Measurements from ENCODE around the gene SLC26A1.

Gene SLC26A1

DNA sequence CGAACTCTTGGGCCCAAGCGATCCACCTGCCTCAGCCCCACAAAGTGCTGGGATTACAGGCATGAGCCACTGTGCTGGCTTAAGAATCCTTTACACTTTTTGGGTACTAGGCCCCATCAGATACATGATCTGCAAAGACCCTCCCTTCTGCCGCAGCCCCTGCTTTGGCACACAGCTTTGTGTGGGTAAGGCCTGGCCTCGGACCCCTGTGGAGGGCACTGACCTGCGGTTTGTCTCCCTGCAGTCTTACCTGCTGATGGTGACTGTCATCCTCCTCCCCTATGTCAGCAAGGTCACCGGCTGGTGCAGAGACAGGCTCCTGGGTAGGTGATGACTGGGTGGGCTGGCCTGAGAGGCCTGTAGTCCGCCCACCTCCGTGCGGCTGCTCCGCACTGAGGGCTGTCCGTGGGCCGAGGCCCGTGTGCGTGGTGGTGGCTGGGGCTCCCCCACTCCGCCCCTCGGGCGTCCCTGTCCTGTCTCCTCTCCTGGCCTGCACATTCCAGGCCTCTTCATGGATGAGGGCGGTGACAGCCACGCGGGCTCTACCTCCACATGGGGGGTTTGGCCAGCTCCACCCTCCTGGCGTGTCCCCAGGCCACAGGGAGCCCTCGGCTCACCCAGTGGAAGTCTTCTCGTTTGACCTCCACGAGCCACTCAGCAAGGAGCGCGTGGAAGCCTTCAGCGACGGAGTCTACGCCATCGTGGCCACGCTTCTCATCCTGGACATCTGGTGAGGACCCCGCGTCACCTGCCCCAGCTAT, 37.9 kb downstream of the SLC26A1 start:
- no peak overlapping the region for H3K27ac ChIP-seq (ENCODE audit: low read length)
- H3K27me3 ChIP-seq (ENCODE audit: control insufficient read depth in 1 of 2, insufficient read depth in 2 of 2, low read length in 2 of 2): no peaks in the 10 kb centered on the region
- no peaks in the 10 kb centered on the region for H3K4me1 ChIP-seq (ENCODE audit: control insufficient read depth, insufficient read depth, low read length)
- no peaks in the 10 kb centered on the region for H3K9me3 ChIP-seq (ENCODE audit: control insufficient read depth in 2 of 2, low read length in 2 of 2)
- no peak overlapping the region for H3K4me3 ChIP-seq (ENCODE audit: low read length in 2 of 2)
- H3K36me3 ChIP-seq (ENCODE audit: control insufficient read depth in 2 of 2, insufficient read depth in 2 of 2, low read length in 2 of 2): peaks cover 0 to 15% of the 10 kb centered on the region in 2 donors
- no peak overlapping the region for H3K9ac ChIP-seq (ENCODE audit: low read length in 2 of 2)

GRCh38 chr4:954211-955020, 38.8 kb downstream of the SLC26A1 start:
- Histone ChIP-seq H3K9me3 (ENCODE audit: control insufficient read depth in 2 of 2, low read length in 2 of 2) (no peaks in the 10 kb centered on the region), H3K4me1 (ENCODE audit: control insufficient read depth, insufficient read depth, low read length) (no peaks in the 10 kb centered on the region), H3K36me3 (ENCODE audit: control insufficient read depth in 2 of 2, insufficient read depth in 2 of 2, low read length in 2 of 2) (peaks cover 0 to 15% of the 10 kb centered on the region in 2 donors), H3K9ac (ENCODE audit: low read length in 2 of 2) (no peak overlapping the region), H3K4me3 (ENCODE audit: low read length in 2 of 2) (no peak overlapping the region), H3K27me3 (ENCODE audit: control insufficient read depth in 1 of 2, insufficient read depth in 2 of 2, low read length in 2 of 2) (no peaks in the 10 kb centered on the region), H3K27ac (ENCODE audit: low read length) (no peak overlapping the region)

DNA sequence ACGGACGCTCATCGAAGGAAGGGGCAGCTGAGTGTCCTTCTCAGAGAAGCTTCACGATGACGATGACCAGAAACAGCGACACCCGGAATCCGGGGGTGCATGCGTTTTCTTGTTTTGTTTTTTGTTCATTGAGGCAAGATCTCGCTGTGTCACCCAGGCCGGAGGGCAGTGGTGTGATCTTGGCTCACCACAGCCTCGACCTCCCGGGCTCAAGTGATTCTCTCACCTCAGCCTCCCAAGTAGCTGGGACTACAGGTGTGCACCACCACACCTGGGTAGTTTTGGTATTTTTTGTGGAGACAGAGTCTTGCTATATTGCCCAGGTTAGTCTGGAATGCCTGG, 39.7 kb downstream of the SLC26A1 start:
- Histone ChIP-seq H3K9me3 (ENCODE audit: control insufficient read depth in 2 of 2, low read length in 2 of 2) (no peaks in the 10 kb centered on the region), H3K4me1 (ENCODE audit: control insufficient read depth, insufficient read depth, low read length) (no peaks in the 10 kb centered on the region), H3K4me3 (ENCODE audit: low read length in 2 of 2) (no peak overlapping the region), H3K27me3 (ENCODE audit: control insufficient read depth in 1 of 2, insufficient read depth in 2 of 2, low read length in 2 of 2) (no peaks in the 10 kb centered on the region), H3K27ac (ENCODE audit: low read length) (no peak overlapping the region), H3K36me3 (ENCODE audit: control insufficient read depth in 2 of 2, insufficient read depth in 2 of 2, low read length in 2 of 2) (peaks cover 0 to 15% of the 10 kb centered on the region in 2 donors), H3K9ac (ENCODE audit: low read length in 2 of 2) (no peak overlapping the region)

DNA sequence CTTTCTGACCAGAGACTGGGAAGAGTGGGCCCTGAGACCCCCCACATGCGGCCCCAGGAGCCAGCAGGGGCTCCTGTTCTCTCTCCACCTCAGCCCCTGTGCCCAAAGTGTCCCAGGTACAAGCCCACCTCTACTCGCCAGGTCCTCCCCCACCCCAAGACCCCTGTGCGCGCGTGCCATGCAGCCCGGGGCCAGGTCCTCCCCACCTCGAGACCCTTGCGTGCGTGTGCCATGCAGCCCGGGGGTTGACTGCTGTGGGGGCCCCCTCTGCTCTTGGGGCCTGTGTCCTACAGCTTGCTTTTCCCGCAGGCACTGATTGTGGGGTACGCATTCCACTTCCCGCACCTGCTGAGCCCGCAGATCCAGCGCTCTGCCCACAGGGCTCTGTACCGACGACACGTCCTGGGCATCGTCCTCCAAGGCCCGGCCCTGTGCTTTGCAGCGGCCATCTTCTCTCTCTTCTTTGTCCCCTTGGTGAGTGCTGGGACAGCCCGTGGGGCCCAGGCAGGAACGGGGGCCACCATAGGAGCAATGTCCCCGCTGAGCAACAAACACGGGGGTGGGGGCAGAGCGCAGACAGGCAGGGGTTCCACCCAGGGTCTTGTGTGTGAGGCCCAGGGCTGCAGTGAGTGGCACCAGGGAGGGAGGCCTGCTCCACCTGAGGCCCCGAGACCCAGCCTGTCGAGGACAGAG, 40.2 kb downstream of the SLC26A1 start:
- Histone ChIP-seq H3K4me1 (ENCODE audit: control insufficient read depth, insufficient read depth, low read length) (no peaks in the 10 kb centered on the region), H3K27me3 (ENCODE audit: control insufficient read depth in 1 of 2, insufficient read depth in 2 of 2, low read length in 2 of 2) (no peaks in the 10 kb centered on the region), H3K9me3 (ENCODE audit: control insufficient read depth in 2 of 2, low read length in 2 of 2) (no peaks in the 10 kb centered on the region), H3K9ac (ENCODE audit: low read length in 2 of 2) (no peak overlapping the region), H3K27ac (ENCODE audit: low read length) (no peak overlapping the region), H3K4me3 (ENCODE audit: low read length in 2 of 2) (no peak overlapping the region), H3K36me3 (ENCODE audit: control insufficient read depth in 2 of 2, insufficient read depth in 2 of 2, low read length in 2 of 2) (peaks cover 0 to 15% of the 10 kb centered on the region in 2 donors)

DNA sequence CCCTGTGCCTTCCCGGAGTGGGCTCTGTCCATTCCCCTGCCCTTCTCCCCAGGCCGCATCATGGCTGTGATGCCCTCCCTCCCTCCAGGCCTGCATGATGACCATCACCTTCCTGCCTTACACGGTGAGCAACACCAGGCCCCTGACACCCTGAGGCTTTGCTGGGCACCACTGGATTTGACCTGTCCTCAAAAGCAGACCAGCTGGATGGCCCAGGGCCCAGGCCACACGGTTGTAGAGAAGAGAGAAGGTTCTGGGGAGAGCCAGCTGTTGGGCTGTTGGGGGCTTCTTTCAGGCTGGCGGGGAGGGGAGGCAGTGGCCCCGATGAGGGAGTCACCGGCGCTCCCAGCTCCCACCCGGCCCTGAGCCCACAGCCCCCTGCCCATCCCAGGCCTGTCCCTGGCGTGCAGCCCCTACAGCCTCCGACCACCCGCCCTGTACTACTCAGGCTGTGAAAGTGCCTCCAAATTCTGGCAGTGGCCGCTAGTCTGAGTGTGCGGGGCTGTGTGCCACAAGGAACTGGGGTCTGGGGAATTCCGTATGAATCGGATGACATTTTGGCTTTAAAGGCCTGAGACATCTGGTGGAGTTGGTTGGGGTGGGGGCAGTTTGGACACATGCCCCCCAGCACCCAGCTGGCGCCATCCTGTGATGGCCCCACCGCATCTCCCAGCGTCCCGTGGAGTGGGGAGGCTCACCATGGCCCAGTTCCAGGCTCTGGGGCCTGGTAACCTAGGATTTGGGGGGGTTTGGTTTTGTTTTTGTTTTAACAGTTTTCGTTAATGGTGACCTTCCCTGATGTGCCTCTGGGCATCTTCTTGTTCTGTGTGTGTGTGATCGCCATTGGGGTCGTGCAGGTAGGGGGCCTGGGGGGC, 41.4 kb downstream of the SLC26A1 start:
- Histone ChIP-seq H3K9ac (ENCODE audit: low read length in 2 of 2) (no peak overlapping the region), H3K9me3 (ENCODE audit: control insufficient read depth in 2 of 2, low read length in 2 of 2) (no peaks in the 10 kb centered on the region), H3K27me3 (ENCODE audit: control insufficient read depth in 1 of 2, insufficient read depth in 2 of 2, low read length in 2 of 2) (no peaks in the 10 kb centered on the region), H3K4me3 (ENCODE audit: low read length in 2 of 2) (no peak overlapping the region), H3K27ac (ENCODE audit: low read length) (no peak overlapping the region), H3K4me1 (ENCODE audit: control insufficient read depth, insufficient read depth, low read length) (no peaks in the 10 kb centered on the region), H3K36me3 (ENCODE audit: control insufficient read depth in 2 of 2, insufficient read depth in 2 of 2, low read length in 2 of 2) (peaks cover 0 to 15% of the 10 kb centered on the region in 2 donors)

- Histone ChIP-seq H3K36me3 (ENCODE audit: control insufficient read depth in 2 of 2, insufficient read depth in 2 of 2, low read length in 2 of 2) (peaks cover 0 to 15% of the 10 kb centered on the region in 2 donors), H3K9me3 (ENCODE audit: control insufficient read depth in 2 of 2, low read length in 2 of 2) (no peaks in the 10 kb centered on the region), H3K9ac (ENCODE audit: low read length in 2 of 2) (no peak overlapping the region), H3K27ac (ENCODE audit: low read length) (no peak overlapping the region), H3K4me3 (ENCODE audit: low read length in 2 of 2) (no peak overlapping the region), H3K27me3 (ENCODE audit: control insufficient read depth in 1 of 2, insufficient read depth in 2 of 2, low read length in 2 of 2) (no peaks in the 10 kb centered on the region), H3K4me1 (ENCODE audit: control insufficient read depth, insufficient read depth, low read length) (no peaks in the 10 kb centered on the region)
These were observed 42.0 kb downstream of the SLC26A1 start for GRCh38 chr4:951186-951585.

DNA sequence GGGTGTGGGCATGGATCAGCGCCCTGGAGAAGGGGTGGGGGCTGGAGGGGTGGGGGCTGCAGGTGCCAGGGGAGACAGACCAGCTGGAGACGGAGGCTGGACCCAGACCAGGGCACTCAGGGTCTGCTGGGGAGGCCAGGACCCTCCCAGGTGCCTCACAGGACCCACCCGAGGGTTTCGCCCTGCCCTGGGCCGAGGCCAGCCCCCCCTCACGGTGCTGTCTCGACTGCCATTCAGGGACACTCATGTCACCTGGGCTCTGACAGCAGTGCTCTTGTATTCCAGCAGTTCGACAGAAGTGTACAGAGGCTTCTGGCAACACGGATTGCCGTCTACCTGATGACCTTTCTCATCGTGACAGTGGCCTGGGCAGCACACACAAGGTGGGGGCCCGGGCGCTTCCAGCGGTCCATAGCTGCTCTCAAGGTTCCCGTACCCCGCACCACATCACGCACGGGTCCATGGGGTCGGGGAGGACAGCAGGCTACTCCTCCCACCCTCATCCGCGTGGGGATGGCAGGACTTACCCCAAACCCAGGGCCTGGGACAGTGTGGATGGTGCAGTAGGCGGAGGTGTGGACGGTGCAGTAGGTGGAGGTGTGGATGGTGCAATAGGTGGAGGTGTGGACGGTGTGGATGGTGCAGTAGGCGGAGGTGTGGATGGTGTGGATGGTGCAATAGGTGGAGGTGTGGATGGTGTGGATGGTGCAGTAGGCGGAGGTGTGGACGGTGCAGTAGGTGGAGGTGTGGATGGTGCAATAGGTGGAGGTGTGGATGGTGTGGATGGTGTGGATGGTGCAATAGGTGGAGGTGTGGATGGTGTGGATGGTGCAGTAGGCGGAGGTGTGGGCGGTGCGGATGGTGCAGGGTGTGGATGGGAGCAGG, 42.8 kb downstream of the SLC26A1 start:
- H3K27ac ChIP-seq (ENCODE audit: low read length): no peak overlapping the region
- H3K9me3 ChIP-seq (ENCODE audit: control insufficient read depth in 2 of 2, low read length in 2 of 2): no peaks in the 10 kb centered on the region
- H3K27me3 ChIP-seq (ENCODE audit: control insufficient read depth in 1 of 2, insufficient read depth in 2 of 2, low read length in 2 of 2): no peaks in the 10 kb centered on the region
- no peaks in the 10 kb centered on the region for H3K4me1 ChIP-seq (ENCODE audit: control insufficient read depth, insufficient read depth, low read length)
- H3K9ac ChIP-seq (ENCODE audit: low read length in 2 of 2): no peak overlapping the region
- peaks cover 0 to 13% of the 10 kb centered on the region in 2 donors for H3K36me3 ChIP-seq (ENCODE audit: control insufficient read depth in 2 of 2, insufficient read depth in 2 of 2, low read length in 2 of 2)
- H3K4me3 ChIP-seq (ENCODE audit: low read length in 2 of 2): no peak overlapping the region

DNA sequence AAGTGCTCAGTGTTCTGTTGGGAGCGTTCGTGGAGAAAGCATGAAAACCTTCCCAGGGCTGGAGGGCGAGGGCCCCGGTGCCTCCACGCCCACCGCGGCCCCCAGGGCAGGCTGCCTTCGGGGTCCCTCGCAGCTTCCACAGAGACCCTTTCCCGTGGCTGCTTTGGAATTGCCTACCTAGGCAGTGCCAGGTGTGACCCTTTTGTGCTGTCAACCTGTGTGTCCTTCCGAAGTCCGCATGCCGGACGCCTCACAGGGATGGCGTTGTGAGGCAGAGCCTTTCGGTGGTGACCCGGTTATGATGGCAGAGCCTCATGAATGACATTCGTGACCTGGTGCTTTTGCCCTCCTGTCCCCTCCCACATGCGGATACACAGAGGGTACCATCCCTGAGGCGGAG, 43.5 kb downstream of the SLC26A1 start:
- H3K4me3 ChIP-seq (ENCODE audit: low read length in 2 of 2): no peak overlapping the region
- H3K4me1 ChIP-seq (ENCODE audit: control insufficient read depth, insufficient read depth, low read length): no peaks in the 10 kb centered on the region
- H3K9me3 ChIP-seq (ENCODE audit: control insufficient read depth in 2 of 2, low read length in 2 of 2): no peaks in the 10 kb centered on the region
- H3K27me3 ChIP-seq (ENCODE audit: control insufficient read depth in 1 of 2, insufficient read depth in 2 of 2, low read length in 2 of 2): no peaks in the 10 kb centered on the region
- peaks cover 0 to 10% of the 10 kb centered on the region in 2 donors for H3K36me3 ChIP-seq (ENCODE audit: control insufficient read depth in 2 of 2, insufficient read depth in 2 of 2, low read length in 2 of 2)
- H3K27ac ChIP-seq (ENCODE audit: low read length): no peak overlapping the region
- no peak overlapping the region for H3K9ac ChIP-seq (ENCODE audit: low read length in 2 of 2)

DNA sequence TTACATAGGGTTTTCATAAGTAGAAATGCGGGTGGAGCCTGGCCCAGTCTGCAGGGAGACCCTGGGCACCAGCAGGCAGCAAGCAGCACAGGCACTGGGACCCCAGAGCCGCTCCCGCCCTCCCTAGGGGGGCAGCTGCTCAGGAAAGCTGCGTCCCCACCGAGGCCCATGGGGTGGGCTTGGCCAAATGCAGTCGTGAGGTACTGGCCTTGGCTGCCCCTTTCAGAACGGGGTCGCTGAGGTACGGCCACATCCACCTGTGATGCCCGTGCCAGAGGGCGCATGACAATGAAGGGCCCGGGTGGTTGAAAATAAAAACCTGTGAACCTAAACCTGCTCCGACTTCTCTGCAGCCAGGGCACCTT, 44.3 kb downstream of the SLC26A1 start:
- H3K27ac ChIP-seq (ENCODE audit: low read length): no peak overlapping the region
- H3K36me3 ChIP-seq (ENCODE audit: control insufficient read depth in 2 of 2, insufficient read depth in 2 of 2, low read length in 2 of 2): peaks cover 0 to 6% of the 10 kb centered on the region in 2 donors
- no peaks in the 10 kb centered on the region for H3K27me3 ChIP-seq (ENCODE audit: control insufficient read depth in 1 of 2, insufficient read depth in 2 of 2, low read length in 2 of 2)
- H3K9ac ChIP-seq (ENCODE audit: low read length in 2 of 2): no peak overlapping the region
- H3K9me3 ChIP-seq (ENCODE audit: control insufficient read depth in 2 of 2, low read length in 2 of 2): no peaks in the 10 kb centered on the region
- H3K4me3 ChIP-seq (ENCODE audit: low read length in 2 of 2): no peak overlapping the region
- no peaks in the 10 kb centered on the region for H3K4me1 ChIP-seq (ENCODE audit: control insufficient read depth, insufficient read depth, low read length)
